Epithelial cell of esophagus (primary cell): Measurements from ENCODE around the gene NCOA6.
"Not testable (repeated sequence)": the region's sequence is repeated elsewhere in the genome, so short reads cannot be mapped to it uniquely, and the experiment has no call there.

Source experiments
- DNase-seq: peaks from one replicate; pipeline ENCODE4 v3.0.0; 2010; ENCODE audit warnings: low read depth
- H3K4me3 ChIP-seq: 2 replicates; pipeline ENCODE4 v1.5.1; 2011; ENCODE audit warnings: mild to moderate bottlenecking, low read length, control low read depth
- CTCF ChIP-seq: IDR thresholded peaks from 2 replicates; pipeline ENCODE4 v1.5.1; 2011; ENCODE audit warnings: low read depth, mild to moderate bottlenecking, low read length, control low read depth, inconsistent platforms; ENCODE audit not compliant: insufficient read depth; ENCODE audit errors: missing control alignments

Gene NCOA6

GRCh38 chr20:34817801-34818200 is 7.7 kb downstream of the NCOA6 start:
- DNase-seq = no peak
- no peak for TF ChIP-seq CTCF
- H3K4me3 ChIP-seq = no peak overlapping the region

DNA sequence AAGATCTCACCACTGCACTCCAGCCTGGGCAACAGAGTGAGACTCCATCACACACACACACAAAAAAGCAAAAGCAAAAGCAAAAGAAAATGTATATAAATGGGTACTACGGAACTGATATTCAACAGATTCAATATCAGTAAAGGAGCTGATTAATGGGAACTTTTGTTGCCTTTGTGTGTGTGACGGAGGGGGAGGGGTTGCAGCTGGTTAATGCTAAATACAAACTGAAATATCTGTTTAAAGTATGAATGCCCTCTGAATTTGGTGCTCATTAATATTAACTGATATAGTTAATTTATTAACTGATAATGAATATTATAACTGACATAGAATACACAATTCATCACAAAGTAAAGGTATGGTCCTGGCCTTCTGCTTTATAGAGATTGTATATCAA is 8.4 kb downstream of the NCOA6 start:
- DNase-seq = no peak
- TF ChIP-seq CTCF = no peak
- H3K4me3 ChIP-seq = no peak overlapping the region

DNA sequence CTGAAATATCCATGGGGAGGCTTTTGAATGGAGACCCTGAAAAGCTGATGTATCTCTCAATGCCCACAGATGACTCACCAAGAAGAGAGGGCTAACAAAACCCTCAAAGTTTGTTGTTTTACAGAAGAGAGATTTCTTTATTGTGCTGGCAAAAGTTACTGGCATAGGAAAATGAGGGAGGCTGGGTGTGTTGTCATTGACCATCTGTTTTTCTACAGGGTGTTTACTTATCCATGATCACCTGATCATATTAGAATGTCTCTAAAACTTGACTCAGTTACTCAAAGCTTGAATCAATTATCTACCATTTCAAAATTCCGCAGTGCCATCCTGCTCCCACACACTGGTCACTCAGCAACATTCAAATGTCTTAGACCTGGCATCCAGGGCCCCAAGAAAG is 9.8 kb downstream of the NCOA6 start:
- no peak for DNase-seq
- H3K4me3 ChIP-seq = no peak overlapping the region
- TF ChIP-seq CTCF = no peak

DNA sequence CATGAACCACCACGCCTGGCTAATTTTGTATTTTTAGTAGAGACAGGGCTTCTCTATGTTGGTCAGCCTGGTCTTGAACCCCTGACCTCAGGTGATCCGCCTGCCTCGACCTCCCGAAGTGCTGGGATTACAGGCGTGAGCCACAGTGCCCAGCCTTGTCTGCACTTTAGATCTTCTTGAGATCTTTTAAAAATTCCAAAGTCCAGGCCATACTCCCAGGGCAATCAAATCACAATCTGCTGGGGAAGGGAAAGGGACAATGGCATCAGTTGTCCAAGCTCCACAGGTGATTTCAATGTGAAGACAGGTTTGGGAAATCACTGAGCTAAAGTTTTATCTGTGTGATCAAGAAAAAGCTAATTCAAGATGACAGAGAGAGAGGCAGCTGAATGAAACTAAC is 16.9 kb downstream of the NCOA6 start:
- TF ChIP-seq CTCF = no peak
- H3K4me3 ChIP-seq = no peak overlapping the region
- DNase-seq = no peak

DNA sequence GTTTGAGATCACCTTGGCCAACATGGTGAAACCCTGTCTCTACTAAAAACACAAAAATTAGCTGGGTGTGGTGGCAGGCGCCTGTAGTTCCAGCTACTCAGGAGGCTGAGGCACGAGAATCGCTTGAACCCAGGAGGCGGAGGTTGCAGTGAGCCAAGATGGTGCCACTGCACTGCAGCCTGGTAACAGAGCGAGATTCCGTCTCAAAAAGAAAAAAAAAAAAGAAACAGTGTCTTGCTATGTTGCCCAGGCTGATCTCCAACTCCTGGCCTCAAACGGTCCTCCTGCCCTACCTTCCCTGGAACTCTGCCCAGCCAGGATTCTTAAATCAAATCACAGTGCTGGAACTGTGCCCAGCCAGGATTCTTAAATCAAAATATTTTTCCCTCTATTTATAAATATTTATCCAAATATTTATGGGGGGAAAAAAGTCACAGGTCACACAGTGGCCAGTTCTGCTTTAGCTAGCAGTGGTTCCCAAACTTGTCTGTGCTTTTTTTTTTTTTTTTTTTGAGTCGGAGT is 17.4 kb downstream of the NCOA6 start:
- not testable (repeated sequence) for H3K4me3 ChIP-seq, DNase-seq

DNA sequence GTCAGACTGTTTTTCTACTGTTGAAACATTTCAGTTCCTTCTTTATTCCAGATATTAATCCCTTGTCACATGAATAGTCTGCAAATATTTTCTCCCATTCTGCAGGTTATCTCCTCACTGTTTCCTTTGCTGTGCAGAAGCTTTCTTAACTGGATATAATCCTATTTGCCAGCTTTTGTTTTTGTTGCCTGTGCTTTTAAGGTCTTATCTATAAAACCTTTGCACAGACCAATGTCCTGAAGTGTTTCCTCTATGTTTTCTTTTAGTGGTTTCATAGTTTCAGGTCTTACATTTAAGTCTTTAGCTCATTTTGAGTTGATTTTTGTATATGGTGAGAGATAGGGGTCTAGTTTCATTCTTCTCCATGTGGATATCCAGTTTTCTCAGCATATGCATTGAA is 19.2 kb downstream of the NCOA6 start:
- no peak overlapping the region for H3K4me3 ChIP-seq
- TF ChIP-seq CTCF = no peak
- DNase-seq = no peak

- TF ChIP-seq CTCF = no peak
- H3K4me3 ChIP-seq = no peak overlapping the region
- no peak for DNase-seq
Observed at GRCh38 chr20:34798871-34799270, 26.6 kb downstream of the NCOA6 start.
